IPS-NIHi7 (cell line): ENCODE data around the gene TIGD2.

ENCODE experiments used
- DNase-seq: peaks from one replicate; pipeline ENCODE4 v3.0.0; 2012; ENCODE audit warnings: mixed read lengths; ENCODE audit errors: extremely low spot score

TIGD2 gene

DNA sequence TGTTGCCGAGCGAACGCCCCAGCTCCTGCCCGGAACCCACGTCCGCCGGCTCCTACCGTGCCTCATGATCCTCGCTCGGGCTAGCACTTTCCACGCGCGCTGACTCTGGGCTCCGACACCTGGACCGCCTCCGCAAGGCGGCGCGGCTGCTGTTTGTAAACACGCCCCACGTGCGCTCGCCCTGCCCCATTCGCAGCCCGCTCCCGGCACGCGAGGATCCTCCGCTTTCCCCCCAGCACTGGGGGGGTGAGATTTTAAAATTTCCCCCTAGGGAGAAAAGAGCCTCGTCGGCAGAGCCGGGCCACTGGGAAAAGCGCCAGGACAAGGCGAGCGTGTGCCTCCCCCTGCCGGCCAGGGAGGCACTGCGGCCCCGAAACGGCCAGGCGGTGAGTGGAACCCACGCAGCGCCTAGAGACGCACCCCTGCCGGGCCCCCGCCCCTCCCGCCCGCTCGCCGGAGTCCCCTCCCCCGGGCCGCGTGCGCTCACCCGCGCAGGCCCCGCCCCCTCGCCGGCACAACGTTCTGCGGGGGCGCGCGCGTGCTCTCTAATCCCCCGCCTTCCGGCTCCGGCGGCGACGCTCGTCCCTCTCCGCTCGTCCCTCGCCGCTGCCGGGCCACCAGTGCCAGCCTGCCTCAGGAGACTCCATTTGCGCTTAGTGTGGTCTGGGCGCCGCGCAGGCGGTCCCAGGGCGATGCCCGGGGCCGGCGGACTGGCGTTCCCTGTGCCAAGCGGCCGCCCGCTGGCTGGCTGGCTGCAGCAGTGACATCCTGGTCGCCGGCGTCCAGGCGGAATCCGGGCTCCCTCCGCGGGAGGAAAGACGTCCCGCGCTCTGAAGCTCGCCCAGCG lies at the start of gene TIGD2:
TSS of gene TIGD2 (plus strand) at position 548 of the 847 bp plus-strand sequence. CDS start 1,442 bp downstream, outside the sequence.
- DNase-seq = peak; percentile 95

DNA sequence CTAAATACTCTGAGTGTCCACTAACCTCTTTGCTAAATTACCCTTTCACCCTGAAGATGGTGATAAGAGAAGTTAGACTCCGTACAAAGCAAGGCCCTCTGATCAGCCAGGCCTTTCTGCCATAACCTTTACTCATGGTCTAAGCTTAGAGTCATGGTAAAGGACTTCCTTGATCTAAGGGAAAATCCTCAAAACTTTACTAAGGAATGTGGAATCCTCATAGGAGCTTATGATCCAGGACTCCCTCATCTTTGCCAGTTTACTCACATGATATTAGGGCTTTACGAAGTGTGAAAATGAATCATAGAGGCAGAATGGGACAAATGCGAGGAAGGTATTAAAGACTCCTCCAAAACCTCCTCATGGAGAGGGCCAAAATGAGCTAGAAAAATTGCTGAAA lies 46.5 kb upstream of the TIGD2 start:
- no peak for DNase-seq

DNA sequence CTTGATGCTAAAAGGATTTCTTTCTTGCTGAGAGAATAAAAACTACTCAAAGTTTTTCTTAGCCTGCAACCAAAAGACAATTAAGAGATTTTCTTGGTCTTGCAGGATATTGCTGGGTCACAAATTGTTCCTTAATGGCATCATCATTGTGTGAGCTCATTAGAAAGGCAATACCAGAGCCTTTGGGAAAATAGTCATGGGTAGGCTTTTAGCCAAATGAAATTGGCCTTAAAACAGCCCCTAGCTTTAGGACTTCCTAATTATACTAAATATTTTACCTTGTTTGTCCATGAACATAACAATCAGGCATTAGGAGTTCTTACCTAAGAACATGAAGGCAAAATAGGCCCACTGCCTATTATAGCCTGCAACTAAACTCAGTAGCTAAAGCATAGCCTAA lies 43.9 kb upstream of the TIGD2 start:
- no peak for DNase-seq

DNA sequence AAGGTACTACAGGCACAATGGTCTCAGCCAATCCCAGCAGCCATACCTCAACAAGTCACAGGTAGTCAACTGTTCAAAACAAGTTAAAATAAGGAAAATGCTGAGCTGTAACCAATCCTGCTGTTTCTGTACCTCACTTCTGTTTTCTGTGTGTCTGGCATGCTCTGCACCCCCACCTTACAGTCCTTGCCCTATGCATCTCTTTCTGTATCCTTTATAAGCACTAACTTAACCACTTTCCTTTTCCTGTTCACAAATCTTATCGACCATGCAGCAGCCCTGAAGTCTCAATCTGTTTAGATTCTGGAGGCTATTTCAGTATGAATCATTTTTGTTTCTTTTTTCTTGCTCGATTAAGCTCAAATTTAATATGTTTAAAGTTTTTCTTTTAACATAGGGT lies 41.9 kb upstream of the TIGD2 start:
- DNase-seq = no peak

DNA sequence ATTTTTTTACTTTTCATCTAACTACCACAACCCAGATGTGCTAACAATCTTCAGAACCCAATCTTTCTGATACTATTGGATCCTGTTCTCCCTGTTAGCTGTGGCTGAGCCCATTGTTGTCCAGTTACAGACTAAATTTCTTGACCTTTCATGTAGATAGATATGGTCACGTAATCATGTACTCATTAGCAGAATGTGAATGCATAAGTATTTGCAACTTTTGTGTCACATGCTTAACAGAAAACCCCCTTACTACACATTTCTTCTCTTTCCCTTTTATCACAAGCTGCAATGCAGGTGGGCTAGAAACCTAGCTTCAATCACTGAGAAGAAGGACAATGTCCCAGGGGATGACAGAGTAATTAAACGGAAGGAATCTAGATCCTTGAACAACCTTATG lies 41.3 kb upstream of the TIGD2 start:
- no peak for DNase-seq

DNA sequence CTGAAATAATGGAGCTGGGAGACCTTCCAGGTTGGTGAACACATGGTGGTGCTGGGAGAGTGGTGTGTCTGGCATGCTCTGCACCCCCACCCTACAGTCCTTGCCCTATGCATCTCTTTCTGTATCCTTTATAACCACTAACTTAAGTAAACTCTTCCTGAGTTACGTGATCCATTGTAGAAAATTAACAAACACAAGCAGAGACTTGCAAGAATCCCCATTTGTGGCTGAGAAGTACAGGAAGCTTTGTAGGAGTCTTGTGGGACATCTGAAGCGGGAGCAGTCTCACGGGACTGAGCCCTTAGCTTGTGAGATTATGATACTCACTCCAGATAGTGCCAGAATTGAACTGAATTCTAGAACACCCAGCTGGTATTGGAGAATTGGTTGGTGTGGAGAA lies 40.0 kb upstream of the TIGD2 start:
- no peak for DNase-seq

DNA sequence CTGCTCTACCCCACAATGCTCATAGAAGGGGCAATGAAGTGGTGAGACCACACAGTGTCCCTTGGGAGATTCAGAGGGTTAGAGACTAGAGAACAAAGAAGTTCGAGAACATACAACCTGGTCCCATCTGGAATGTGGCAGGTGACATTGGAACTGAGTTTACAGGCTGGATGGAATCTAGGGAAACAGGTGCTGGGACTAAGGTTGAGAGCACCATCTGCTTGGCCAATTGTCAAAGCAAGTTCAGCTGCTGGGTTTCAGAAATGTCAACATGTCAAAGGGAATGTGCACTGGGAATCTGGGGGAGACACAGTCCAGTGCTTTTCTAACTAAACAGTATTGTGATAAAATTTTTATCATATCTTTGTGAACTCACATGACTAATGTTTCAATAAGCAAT lies 38.4 kb upstream of the TIGD2 start:
- no peak for DNase-seq

DNA sequence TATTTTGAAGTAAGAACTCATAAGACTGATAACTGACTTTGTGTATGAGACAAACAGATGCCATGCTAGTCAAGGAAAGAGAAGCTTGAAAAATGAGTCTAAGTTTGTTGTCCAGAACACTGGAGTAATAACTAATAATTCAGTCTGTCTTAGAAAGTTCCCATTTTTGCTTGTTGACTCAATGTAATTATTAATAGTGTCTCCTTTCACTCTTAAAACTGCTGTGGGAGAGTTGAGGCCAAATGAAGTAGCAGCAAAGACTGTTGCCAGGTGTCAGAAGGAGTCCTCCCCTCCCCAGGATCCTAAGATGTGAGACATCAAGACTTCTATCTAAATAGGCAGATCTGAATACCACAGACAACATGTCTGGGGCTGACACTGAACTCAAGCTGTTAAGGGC lies 33.6 kb upstream of the TIGD2 start:
- DNase-seq = no peak

DNA sequence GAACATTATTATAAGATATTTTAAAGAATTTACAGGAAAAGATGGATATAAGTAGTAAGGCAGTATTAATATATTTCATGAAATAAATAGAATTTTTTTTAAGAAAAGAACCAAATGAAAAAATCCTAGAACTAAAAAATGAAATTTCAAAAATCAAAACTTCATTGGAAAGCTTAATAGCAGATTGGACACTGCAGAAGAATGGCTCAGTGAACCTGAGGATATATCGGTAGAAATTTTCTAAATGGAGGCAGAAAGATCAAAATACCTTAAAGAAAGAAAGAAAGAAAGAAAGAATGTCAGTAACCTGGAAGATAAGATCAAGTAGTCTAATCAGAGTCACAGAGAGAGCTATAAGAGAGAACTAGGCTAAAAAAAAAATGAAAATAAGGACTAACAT lies 33.0 kb upstream of the TIGD2 start:
- DNase-seq = no peak

DNA sequence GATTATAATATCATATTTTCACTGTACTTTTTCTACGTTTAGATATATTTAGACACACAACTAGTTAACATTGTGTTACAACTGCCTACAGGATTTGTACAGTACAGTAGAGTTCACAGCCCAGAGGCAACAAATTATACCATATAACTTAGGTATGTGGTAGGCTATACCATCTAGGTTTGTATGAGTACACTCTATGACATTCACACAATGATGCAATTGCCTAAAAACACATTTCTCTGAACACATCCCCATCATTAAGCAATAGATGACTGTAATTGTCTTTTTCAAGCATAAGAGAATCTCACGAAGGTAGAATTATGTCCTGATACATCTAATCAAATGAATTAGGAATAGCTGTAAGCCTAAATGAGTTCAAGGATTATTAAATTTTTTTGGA lies 12.3 kb upstream of the TIGD2 start:
- no peak for DNase-seq

DNA sequence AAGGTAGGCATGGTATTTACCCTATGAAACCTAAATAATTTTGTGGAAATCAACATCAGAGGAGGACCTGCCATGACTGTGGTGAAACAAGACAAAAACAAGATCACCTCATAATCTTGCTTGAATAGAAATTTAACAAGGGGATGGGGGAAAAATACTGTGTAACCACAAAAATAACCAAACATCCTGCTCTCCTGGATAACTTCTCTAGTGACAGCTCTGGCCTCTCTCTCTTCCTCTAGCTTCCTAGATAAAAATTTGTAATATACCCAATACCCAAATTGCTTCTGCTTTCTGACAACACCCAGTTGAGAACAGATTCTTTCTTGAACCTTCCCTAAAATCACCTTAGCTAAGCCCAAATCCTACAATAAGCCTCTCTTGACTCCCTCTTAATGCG lies 11.9 kb upstream of the TIGD2 start:
- no peak for DNase-seq

DNA sequence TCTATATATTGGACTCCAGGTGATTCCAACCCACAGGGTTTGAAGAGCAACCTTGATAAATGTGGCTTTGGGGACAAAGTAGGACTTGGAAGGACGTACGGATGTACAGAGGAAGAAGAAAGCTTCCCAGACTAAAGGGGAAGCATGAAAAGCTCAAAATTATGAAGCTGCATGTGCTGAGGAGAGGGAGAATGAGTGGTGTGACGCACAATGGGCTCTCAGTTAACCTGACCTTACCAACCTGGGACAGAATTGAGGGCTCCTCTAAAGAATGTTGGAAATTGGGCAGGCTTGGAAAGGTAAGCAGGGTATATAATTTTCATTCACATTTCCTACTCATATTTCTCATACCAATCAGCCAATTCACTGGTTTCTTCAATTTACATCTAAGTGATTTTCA lies 10.5 kb upstream of the TIGD2 start:
- no peak for DNase-seq

DNA sequence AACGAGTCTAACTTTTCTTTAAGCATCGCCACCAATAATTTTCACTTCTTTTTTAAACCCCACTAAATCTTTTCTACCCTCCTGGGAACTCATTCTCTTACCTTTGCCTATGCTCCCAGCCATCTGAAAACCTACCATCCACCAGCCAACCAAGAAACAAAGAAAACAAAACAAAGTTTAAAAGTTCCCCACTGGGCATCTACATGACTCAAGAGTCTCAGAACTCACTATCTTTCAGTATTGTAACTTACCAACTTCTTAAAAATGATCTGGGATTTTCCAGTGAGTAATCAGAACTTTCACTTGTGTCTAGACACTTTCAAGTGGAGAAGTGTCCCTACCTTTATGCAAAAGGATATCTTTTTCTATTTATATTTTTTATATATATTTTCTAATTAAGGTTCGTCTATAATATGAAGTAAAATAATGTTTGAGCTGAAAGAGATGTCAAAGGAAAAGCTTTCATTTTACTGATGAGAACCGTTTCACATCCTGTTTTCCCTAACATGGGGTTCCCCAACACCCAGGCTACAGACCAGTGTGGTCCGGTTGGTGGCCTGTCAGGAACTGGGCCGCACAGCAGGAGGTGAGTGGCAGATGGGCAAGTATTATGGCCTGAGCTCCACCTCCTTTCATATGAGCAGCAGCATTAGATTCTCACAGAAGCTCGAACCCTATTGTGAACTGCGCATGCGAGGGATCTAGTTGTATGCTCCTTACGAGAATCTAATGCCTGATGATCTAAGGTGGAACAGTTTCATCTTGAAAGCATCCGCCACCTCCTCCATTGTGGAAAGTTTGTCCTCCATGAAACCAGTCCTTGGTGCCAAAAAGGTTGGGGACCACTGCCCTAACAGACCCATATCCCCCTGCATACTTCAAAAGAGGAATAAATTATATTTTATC lies 9.8 kb upstream of the TIGD2 start:
- DNase-seq = no peak

DNA sequence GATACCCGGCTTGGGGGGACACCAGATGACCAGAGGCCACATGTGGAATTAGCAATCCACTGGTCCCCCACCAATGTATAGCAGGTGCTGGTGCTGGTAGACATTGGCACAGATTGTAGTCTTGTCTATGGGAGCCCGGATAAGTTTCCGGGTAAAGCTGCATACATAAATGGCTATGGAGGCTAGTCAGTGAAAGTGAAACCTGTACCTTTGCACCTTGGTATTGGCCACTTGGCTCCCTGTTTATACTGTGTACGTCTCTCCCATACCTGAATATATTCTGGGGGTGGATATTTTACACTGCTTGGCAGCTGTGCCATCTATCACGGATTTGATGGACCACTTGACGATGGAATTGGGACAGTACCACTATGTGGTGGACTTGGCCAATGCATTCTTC lies 5.6 kb upstream of the TIGD2 start:
- DNase-seq = no peak

DNA sequence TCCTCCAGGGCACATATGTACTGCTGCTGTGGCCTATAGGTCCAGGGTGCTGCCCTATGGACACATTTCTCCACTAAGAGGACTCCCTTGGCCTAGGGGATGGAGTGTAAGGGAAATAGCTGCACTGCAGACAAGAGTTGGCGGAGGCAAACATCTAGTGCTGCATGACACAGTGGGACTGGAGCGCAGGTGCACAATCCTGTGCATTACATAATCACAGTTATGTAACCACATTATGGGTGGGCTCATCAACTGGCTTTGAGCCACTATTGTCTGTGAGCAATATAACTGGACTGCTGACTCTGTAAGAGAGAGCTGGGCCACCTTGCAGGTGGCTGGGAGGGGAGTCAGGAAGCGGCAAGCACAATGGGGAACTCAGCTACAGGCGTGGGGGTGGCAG lies 3.2 kb upstream of the TIGD2 start:
- no peak for DNase-seq

DNA sequence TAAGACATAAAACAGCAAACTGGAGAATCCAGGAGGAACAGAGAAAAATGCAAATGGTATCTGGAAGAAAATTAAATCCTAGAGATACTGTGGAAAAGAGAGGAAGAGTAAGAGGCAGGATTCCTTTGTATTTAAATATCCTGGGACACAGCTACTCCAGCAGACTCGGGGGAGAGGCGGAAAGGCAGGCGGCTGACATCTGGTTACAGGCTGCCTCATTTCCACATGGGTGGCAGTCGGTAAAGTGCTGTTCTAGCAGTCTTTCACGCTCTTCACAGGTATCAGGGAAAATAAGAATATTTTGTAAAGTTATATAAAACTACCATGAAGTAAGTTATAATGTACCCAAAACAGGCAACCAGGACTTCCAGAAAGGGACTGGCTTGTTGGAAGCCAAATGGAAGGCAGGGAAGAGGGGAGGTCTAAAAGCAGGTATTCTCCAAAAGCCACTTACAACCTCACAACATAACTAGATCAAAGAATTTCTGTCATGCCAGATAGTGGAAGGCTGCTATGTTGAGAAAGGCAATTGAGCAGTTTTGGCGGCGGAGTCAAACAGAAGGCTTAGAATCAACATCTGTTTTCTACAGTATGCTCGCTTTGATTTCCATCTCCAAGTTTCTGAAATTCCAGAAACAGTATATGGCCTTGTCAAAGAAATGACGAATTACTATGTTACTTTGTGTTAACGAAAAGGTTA lies 1.3 kb upstream of the TIGD2 start:
- DNase-seq = peak; percentile 14

DNA sequence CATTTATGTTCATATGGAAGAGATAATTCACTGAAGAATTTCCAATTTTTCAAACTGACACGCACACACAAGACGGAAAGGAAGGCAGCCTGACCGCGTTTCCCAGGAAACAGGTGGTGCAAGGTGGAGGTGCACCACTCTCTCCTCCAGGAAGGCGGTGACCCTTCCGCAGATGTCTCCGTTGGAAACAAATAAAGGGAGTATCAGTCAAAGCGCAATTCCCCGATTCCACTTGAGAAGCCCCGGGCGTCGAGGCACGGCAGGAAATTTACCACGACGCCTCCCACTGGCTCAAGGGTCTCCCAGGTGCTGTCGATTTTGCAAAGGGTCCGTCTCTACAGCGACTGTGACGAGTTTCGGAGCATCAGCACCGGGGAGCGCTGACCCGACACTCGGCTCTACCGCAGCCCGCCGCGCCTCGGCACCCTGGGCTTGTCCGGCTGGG lies 770 bp upstream of the TIGD2 start:
- DNase-seq = peak; percentile 49

DNA sequence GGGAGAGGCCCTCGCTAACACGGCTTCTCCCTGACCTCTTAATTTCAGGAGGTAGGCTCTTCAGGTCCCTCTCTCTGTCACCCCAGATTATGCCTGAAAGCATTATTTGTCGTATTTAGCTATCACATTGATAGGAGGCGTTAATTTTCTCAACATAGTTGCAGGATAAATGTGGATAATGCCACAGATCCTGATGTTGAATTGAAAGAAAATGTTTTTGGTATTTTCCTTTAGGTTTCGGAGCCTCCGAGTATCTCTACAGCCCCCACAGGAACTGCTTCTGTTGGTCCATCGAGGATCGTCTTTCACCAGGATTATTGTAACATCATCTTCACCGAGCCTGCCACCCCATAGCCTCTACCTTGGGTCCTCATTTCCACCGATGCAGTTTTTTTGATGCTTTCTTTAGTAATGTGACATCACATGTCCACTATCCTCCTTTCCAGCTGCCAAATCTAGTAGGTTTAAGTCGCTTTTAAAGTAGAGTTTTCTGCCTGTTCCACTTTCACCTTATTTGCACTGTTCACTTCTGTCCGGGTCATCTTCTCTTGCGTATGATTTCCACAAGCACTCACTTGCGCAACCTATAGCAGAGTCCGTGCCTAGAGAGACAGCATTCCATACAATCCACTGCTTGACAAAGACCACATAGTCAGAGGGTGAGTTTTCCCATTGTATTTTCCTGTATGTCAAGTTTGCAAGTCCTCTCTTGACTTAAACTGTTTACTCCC lies 665 bp downstream of the TIGD2 start:
- peak; percentile 13 for DNase-seq

DNA sequence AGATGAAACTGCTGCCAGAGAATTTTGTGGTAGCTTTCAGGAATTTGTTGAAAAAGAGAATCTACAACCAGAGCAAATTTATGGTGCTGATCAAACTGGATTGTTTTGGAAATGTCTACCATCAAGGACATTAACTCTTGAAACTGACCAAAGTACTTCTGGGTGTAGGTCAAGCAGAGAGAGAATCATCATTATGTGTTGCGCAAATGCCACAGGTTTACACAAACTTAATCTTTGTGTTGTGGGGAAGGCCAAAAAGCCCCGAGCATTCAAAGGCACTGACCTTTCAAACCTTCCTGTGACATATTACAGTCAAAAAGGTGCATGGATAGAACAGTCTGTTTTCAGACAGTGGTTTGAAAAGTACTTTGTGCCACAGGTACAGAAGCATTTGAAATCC lies 2.1 kb downstream of the TIGD2 start:
- no peak for DNase-seq

DNA sequence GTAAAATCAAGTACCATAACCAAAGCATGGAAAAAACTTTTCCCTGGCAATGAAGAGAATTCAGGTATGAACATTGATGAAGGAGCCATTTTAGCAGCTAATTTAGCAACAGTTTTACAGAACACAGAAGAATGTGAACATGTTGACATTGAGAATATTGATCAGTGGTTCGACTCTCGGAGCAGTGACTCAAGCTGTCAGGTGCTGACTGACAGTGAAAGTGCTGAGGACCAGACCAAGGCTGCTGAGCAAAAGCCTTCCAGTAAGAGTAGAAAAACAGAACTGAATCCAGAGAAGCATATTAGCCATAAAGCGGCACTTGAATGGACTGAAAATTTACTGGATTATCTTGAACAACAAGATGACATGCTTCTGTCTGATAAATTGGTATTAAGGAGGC lies 2.8 kb downstream of the TIGD2 start:
- DNase-seq = no peak

DNA sequence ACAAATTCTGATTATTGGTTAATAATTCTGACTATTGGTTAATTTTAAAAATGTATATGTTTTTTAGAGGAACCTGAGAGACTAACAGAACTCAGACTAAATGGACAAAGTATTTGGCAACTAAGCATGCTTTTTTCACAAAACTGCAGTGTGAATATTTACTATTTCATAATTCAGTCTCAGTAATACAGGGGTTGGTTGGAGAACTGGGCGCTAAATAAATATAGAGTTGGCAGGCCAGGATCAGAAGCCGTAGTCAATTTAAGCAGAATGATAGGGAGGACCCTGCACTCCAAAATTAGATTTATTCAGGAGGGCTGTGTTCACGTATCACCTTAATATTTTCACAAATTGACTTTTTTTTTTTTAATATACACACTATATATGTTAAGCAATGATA lies 5.8 kb downstream of the TIGD2 start:
- no peak for DNase-seq

DNA sequence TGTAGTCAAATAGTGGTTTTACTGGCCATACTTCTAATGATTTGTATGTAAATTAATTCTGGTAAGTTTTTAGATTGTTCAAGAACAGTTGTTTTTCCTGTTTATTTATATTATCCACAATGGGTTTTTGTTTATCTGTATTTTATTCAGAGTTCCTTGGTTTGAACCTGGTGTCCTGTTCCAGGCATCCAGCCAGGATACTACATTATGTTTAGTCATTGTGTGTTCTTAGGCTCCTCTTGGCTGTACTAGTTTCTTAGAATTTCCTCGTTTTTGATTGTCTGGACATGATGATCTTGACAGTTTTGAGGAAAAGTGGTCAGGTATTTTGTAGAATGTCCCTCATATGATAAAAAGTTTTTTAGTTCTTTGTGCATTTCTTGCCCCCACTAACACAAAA lies 7.8 kb downstream of the TIGD2 start:
- no peak for DNase-seq
